Measurements from ENCODE around the gene NPPC.
"Not testable (repeated sequence)": the region's sequence is repeated elsewhere in the genome, so short reads cannot be mapped to it uniquely, and the experiment has no call there.

Gene NPPC

DNA sequence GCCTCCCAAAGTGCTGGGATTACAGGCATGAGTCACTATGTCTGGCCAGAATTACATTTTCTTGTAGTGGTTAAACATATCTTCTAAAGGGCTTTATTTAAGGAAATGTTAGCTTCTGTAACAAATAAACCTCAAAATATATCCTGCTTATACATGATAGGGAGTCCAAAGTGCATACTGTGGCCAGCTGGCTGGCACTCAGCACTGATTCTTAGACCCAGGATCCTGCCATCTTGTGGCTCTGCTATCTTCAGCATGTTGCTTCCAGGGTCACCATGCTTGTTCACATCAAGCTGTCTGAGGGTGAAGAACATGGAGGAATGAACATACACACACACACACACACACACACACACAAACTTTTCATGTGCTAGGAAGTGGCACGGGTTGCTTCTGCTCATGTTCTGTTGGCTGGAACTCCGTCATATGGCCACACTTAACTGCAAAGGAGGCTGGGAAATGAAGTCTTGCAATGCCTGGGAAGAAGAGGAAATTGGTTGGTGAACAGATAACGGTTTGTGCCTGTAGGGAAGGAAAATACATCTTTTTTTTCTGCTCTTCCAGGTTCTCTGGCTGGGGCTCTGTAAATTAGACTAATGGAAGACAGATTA lies 40.0 kb downstream of the NPPC start:
- no peak for DNase-seq (ENCODE audit: low read depth in 2 of 2)

GRCh38 chr2:231884438-231885140 lies 41.6 kb downstream of the NPPC start:
- no peak for DNase-seq (ENCODE audit: low read depth in 2 of 2)

DNA sequence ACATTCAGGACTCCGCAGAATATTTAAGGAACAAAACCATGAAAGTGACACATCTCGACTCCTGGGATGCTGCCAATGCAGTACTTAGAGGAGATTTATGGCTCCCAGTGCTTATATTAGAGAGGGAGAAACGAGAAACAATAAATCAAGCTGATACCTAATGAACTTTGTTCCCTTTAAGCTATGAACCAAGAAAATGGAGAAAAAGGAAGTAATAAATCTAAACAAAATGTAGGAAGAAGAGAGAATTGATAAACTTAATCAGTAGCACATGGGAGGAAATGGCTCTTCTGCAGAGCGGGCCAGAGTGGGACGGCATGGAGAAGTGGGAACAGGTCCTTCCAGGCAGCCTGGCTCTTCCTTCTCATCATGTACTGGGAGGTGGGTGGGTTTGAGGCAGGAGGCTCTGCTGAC lies 42.7 kb downstream of the NPPC start:
- DNase-seq (ENCODE audit: low read depth in 2 of 2): no peak

DNA sequence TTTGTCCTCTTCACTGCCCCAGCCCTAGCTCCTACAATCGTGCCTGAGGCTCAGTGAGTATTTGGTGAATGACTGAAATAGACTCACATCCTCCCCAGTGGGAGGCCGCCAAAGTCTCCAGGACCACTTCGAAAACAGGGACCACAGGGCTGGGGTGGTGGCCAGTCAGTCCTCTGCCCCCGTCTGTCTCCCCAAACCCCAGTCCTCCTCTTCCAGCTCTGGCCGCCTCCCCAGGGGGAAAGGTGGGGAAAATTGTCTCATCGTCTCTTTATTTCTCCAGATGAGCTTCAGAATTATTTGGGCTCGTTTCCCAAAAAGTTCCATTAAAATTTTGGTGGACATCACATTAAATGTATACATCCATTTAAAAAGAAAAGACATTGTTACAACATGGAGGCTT lies 43.5 kb downstream of the NPPC start:
- no peak for DNase-seq (ENCODE audit: low read depth in 2 of 2)

DNA sequence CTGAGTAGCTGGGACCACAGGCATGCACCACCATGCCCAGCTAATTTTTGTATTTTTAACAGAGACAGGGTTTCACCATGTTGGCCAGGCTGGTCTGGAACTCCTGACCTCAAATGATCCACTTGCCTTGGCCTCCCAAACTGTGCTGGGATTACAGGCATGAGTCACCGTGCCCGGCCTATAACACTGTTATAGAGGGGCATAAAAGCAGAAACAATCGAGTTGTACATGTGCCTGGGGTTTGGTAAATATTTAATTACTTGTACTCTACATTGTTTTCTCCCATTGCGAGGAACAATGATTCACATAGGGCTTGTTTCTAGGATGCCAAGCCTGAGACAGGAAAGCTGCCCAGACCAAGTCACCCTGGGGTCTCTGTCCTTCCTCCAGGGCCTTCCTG lies 45.8 kb downstream of the NPPC start:
- not testable (repeated sequence) for DNase-seq (ENCODE audit: low read depth in 2 of 2)

DNA sequence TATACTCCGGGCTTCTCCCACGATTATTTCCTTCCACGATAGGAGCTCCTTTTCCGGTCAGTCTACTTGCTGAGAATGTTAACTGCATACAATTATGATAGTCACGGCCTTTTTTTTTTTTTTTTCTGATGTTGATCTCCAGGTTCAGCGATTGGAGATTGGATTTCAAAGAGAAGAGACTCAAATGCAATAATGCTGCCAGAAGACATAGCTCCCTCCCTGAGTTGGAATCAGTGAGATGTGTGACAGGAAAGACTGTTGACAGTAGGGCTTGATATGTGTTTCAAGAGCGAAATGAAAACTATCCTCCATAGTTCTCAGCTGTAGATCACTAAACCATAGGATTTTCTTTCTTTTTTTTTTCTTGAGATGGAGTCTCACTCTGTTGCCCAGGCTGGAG lies 47.0 kb downstream of the NPPC start:
- DNase-seq (ENCODE audit: low read depth in 2 of 2): no peak

DNA sequence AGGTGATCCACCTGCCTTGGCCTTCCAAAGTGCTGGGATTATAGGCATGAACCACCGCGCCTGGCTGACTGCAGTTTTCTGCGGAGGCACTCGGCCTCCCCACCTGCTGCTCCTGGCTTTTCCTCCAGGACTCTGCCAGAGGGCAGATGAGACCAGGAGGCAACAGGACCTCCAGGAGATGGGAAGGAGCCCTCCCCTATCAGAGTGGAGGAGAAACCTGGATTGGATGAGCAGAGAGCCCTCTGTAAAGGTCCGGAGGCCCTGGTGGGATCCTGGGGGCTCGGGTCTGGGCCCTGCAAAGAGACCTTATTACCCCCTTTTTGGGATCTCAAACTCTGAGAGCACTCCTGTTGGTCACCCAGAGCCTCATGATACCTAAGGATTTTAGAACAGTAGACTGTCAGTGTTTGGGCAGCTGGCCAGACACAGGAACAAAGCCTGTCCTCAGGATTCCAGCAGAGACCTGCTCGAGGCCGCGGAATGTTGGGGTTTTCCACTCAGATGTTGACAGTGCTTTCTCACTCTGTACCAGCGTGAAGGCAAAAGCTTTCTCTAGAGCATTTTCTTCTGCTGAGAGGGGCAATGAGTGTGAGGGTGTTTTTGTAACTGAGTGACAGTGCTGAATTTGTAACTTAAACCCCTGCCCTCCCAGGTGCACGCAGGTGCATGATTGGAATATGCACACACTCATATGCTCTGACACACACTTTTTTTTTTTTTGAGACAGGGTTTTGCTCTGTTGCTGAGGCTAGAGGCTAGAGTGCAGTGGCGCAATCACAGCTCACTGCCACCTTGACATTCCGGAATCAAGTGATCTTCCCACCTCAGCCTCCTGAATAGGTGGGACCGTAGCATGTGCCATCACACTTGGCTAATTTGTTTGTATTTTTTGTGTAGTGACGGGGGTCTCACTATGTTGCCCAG lies 48.4 kb downstream of the NPPC start:
- no peak for DNase-seq (ENCODE audit: low read depth in 2 of 2)

- DNase-seq (ENCODE audit: low read depth in 2 of 2): no peak
Observed at GRCh38 chr2:231874944-231875343, 51.3 kb downstream of the NPPC start.
